Pulmonary artery endothelial cell (primary cell): ENCODE measurements around the gene ANKRD33. TPM values are rescaled to one million over a fixed set of nuclear protein-coding genes. Genes with fewer than 3 reads are reported as not detected.

ENCODE experiments used
- total RNA-seq: library from RNA; depleted of rRNA; stranded (reverse); fragments of >200 nt; gene quantifications from 2 replicates; pipeline ENCODE4 v1.2.3, GENCODE V29; 2014

Gene ANKRD33
- total RNA-seq, 1 donor from 2014 or later, result 0.20 TPM

Other genes with a start within 250 kb of the ANKRD33 start
- 0.18 and 0.53 TPM in 2 replicates for gene FIGNL2, start 39.4 kb upstream of the ANKRD33 start, total RNA-seq
- 439 and 664 TPM in 2 replicates for gene ACVRL1, start 19.4 kb downstream of the ANKRD33 start, total RNA-seq
- gene ACVR1B, start 63.6 kb downstream of the ANKRD33 start, total RNA-seq, result 20.5 and 23.6 TPM in 2 replicates
- gene TAMALIN, start 118.8 kb downstream of the ANKRD33 start, total RNA-seq, result 42.7 and 42.8 TPM in 2 replicates
- gene NR4A1, start 163.3 kb downstream of the ANKRD33 start, total RNA-seq, result 1.1 and 1.5 TPM in 2 replicates
- 70.2 and 92.9 TPM in 2 replicates for gene ATG101, start 181.9 kb downstream of the ANKRD33 start, total RNA-seq
- 0.07 and 0.21 TPM in 2 replicates for gene SMIM41, start 191.6 kb downstream of the ANKRD33 start, total RNA-seq